Measurements from ENCODE around the gene TMC8.
A peak's percentile ranks its signal among the peaks of the same experiment; 100 is the strongest.

TMC8 gene

DNA sequence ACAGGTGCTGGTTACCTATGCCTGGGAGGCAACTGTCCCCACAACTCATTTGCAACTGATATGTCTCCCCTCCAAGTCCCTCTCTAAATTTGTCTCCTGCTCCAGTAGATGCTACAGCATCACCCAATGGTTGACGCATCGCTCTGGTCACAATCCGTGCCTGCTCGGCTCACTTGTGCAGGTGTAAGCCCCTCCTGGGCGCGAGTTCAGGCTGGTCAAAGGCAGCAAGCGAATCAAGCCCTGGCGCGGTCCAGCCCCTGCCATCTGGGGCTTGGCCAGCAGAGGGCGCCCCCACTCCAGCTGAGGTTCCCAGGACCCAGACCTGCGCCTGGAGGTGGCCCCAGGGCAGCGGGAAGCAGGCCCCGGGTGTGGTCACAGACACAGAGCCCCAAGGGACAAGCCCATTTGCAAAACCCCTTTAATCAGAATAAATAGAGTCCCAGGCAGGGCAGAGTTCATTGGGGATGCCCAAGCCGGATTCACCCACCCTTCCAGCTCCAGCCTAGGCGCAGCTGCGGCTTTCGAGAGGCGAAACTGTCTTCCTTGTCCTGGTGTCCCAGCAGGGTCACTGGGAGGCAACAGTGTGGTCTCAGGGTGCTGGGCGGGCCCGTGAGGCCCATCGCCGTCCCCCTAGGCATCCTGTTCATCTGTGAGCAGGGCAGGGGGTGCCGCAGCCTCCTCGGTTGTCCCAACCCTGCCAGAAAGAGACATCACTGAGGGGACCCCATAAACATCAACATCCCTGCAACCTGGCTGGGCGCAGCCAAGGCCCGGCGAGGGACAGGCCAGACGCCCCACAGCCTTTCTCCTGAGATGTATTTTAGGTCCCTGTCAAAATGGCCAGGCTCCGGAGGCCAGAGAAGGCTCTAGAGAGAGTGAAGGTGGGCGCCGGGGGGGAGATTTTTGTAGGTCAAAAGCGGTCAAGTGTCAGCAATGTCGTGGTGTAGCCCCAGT lies 17.8 kb upstream of the TMC8 start (continued):
- no peak for TF ChIP-seq ZNF549 (tag by site-specific recombination; IDR thresholded peaks at IDR 0.05)
- no peak for TF ChIP-seq ZNF157 (tag by site-specific recombination; IDR thresholded peaks at IDR 0.05)
- no peak for TF ChIP-seq ZNF548 (tag by site-specific recombination; IDR thresholded peaks at IDR 0.05)
- TF ChIP-seq, protein P1, sequence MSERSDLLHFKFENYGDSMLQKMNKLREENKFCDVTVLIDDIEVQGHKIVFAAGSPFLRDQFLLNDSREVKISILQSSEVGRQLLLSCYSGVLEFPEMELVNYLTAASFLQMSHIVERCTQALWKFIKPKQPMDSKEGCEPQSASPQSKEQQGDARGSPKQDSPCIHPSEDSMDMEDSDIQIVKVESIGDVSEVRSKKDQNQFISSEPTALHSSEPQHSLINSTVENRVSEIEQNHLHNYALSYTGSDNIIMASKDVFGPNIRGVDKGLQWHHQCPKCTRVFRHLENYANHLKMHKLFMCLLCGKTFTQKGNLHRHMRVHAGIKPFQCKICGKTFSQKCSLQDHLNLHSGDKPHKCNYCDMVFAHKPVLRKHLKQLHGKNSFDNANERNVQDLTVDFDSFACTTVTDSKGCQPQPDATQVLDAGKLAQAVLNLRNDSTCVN (tag by site-specific recombination; optimal IDR thresholded peaks at IDR 0.05), result no peak
- TF ChIP-seq ZSCAN16 (tag by site-specific recombination; IDR thresholded peaks at IDR 0.05), result no peak
- peak; percentile 59 for TF ChIP-seq ZSCAN30 (tag by site-specific recombination; IDR thresholded peaks at IDR 0.05)
- no peak for TF ChIP-seq TRIM28 (IDR thresholded peaks at IDR 0.05; ENCODE audit: borderline replicate concordance, low read length)
- TF ChIP-seq ZNF48 (tag by site-specific recombination; IDR thresholded peaks at IDR 0.05), result no peak
- no peak for TF ChIP-seq ZNF366 (tag by site-specific recombination; conservative IDR thresholded peaks at IDR 0.05)
- no peak for TF ChIP-seq ZNF521 (tag by site-specific recombination; IDR thresholded peaks at IDR 0.05)
- no peak for TF ChIP-seq ZNF571 (tag by site-specific recombination; IDR thresholded peaks at IDR 0.05)
- no peak for TF ChIP-seq ZNF121 (tag by site-specific recombination; IDR thresholded peaks at IDR 0.05)
- TF ChIP-seq ZNF610 (tag by site-specific recombination; IDR thresholded peaks at IDR 0.05; ENCODE audit: borderline replicate concordance), result no peak
- TF ChIP-seq ZNF510 (tag by site-specific recombination; IDR thresholded peaks at IDR 0.05; ENCODE audit: insufficient replicate concordance), result no peak
- TF ChIP-seq ZNF626 (tag by site-specific recombination; IDR thresholded peaks at IDR 0.05), result no peak
- no peak for TF ChIP-seq ZNF701 (tag by site-specific recombination; IDR thresholded peaks at IDR 0.05)
- TF ChIP-seq SETDB1 (IDR thresholded peaks at IDR 0.05; ENCODE audit: insufficient read length, low read length), result no peak
- no peak for TF ChIP-seq ZNF175 (tag by site-specific recombination; IDR thresholded peaks at IDR 0.05)
- TF ChIP-seq ZNF24 (tag by site-specific recombination; IDR thresholded peaks at IDR 0.05), result no peak
- no peak for TF ChIP-seq ZNF561 (tag by site-specific recombination; IDR thresholded peaks at IDR 0.05; ENCODE audit: borderline replicate concordance)
- TF ChIP-seq, protein P2, sequence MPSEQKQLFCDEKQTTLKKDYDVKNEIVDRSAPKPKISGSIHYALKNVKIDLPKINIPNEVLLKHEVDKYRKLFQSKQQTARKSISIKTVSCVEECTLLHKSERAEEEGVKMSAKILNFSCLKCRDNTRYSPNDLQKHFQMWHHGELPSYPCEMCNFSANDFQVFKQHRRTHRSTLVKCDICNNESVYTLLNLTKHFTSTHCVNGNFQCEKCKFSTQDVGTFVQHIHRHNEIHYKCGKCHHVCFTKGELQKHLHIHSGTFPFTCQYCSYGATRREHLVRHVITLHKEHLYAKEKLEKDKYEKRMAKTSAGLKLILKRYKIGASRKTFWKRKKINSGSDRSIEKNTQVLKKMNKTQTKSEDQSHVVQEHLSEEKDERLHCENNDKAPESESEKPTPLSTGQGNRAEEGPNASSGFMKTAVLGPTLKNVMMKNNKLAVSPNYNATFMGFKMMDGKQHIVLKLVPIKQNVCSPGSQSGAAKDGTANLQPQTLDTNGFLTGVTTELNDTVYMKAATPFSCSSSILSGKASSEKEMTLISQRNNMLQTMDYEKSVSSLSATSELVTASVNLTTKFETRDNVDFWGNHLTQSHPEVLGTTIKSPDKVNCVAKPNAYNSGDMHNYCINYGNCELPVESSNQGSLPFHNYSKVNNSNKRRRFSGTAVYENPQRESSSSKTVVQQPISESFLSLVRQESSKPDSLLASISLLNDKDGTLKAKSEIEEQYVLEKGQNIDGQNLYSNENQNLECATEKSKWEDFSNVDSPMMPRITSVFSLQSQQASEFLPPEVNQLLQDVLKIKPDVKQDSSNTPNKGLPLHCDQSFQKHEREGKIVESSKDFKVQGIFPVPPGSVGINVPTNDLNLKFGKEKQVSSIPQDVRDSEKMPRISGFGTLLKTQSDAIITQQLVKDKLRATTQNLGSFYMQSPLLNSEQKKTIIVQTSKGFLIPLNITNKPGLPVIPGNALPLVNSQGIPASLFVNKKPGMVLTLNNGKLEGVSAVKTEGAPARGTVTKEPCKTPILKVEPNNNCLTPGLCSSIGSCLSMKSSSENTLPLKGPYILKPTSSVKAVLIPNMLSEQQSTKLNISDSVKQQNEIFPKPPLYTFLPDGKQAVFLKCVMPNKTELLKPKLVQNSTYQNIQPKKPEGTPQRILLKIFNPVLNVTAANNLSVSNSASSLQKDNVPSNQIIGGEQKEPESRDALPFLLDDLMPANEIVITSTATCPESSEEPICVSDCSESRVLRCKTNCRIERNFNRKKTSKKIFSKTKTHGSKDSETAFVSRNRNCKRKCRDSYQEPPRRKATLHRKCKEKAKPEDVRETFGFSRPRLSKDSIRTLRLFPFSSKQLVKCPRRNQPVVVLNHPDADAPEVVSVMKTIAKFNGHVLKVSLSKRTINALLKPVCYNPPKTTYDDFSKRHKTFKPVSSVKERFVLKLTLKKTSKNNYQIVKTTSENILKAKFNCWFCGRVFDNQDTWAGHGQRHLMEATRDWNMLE (tag by site-specific recombination; conservative IDR thresholded peaks at IDR 0.05; ENCODE audit: low read depth), result no peak
- no peak for TF ChIP-seq ZNF843 (tag by site-specific recombination; IDR thresholded peaks at IDR 0.05)
- TF ChIP-seq ZIC2 (tag by site-specific recombination; IDR thresholded peaks at IDR 0.05), result peak; percentile 38
- no peak for TF ChIP-seq ZNF404 (tag by site-specific recombination; IDR thresholded peaks at IDR 0.05)
- no peak for TF ChIP-seq ZNF184 (tag by site-specific recombination; IDR thresholded peaks at IDR 0.05)
- TF ChIP-seq ZNF623 (tag by site-specific recombination; IDR thresholded peaks at IDR 0.05), result peak; percentile 34; the same call in 1 of the 2 replicates
- TF ChIP-seq SP7 (tag by site-specific recombination; IDR thresholded peaks at IDR 0.05), result no peak
- TF ChIP-seq ZNF394 (tag by site-specific recombination; IDR thresholded peaks at IDR 0.05; ENCODE audit: borderline replicate concordance), result no peak
- no peak for TF ChIP-seq SALL2 (tag by site-specific recombination; IDR thresholded peaks at IDR 0.05; ENCODE audit: borderline replicate concordance)
- TF ChIP-seq, protein P3, sequence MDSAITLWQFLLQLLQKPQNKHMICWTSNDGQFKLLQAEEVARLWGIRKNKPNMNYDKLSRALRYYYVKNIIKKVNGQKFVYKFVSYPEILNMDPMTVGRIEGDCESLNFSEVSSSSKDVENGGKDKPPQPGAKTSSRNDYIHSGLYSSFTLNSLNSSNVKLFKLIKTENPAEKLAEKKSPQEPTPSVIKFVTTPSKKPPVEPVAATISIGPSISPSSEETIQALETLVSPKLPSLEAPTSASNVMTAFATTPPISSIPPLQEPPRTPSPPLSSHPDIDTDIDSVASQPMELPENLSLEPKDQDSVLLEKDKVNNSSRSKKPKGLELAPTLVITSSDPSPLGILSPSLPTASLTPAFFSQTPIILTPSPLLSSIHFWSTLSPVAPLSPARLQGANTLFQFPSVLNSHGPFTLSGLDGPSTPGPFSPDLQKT (IDR thresholded peaks at IDR 0.05; ENCODE audit: borderline replicate concordance, low read depth, low read length), result no peak
- peak; percentile 86 for TF ChIP-seq ZNF654 (tag by site-specific recombination; IDR thresholded peaks at IDR 0.05; ENCODE audit: low read depth)
- TF ChIP-seq ZNF791 (tag by site-specific recombination; IDR thresholded peaks at IDR 0.05), result no peak
- TF ChIP-seq GLIS2 (tag by site-specific recombination; IDR thresholded peaks at IDR 0.05), result peak; percentile 57
